Measurements from ENCODE around the gene ZIC5. TPM values are rescaled to one million over a fixed set of nuclear protein-coding genes. Genes with fewer than 3 reads are reported as not detected.

Gene ZIC5
- total RNA-seq, 1 experiment from 2014 or later = not detected

DNA sequence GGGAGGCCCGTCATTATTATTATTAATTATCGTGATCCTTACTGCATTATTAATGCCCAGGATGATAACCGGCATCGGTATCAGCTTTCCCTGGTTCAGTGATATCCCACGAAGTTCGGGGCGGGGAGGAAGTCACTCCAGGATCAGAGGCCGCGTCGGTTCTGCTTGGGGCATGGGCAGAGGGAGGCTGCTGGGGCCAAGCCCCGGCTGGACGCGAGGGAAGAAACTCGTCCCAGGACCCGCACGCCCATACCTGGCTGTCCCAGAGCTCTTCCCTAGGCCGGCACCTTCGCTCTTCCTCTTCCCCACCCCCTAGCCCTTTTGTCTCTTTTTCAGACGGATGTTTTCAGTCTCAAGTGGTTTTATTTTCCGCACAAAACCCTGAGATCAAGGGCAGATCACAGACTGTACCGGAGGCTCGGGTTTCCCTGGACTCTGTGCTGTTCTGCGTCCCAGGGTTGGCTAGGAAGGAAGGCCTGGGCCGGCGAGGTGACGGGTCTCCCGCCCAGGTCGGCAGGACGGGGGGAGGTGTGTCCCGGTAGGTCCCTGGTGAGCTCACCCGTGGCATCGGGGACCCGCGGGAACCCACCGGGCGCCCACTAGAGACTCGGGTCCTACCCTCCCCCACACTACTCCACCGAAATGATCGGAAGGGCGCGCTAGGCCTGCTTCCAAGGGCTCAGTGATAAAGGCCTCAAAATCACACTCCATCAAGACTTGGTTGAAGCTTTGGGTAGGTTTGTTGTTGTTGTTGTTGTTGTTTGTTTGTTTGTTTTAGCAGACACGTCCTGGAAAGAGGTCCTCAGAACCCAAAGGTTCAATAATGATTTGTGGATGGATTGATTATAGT is 17.9 kb upstream of the ZIC5 start:
- no peaks in the 10 kb centered on the region for H3K27me3 ChIP-seq (ENCODE audit: low read length)
- H3K4me3 ChIP-seq (ENCODE audit: low read length) = no peak overlapping the region
- no peaks in the 10 kb centered on the region for H3K36me3 ChIP-seq (ENCODE audit: insufficient read depth, low read length)
- DNase-seq = no peak
- peaks cover 25% of the 10 kb centered on the region for H3K4me1 ChIP-seq (ENCODE audit: low read length)
- H3K79me2 ChIP-seq (ENCODE audit: low read length) = no peaks in the 10 kb centered on the region
- H3K9ac ChIP-seq (ENCODE audit: low read length) = no peak overlapping the region
- H3K4me2 ChIP-seq (ENCODE audit: low read depth, low read length, poor library complexity, severe bottlenecking) = no peak overlapping the region
- no peaks in the 10 kb centered on the region for H3K9me3 ChIP-seq (ENCODE audit: low read length)
- H4K20me1 ChIP-seq (ENCODE audit: insufficient read depth, low read depth, low read length) = no peaks in the 10 kb centered on the region
- H2AFZ ChIP-seq (ENCODE audit: low read length) = no peak overlapping the region
- H3K9me2 ChIP-seq (replicated peaks; ENCODE audit: insufficient read depth, low read length) = no peaks in the 10 kb centered on the region
- H3K27ac ChIP-seq (ENCODE audit: low read length) = no peak overlapping the region

DNA sequence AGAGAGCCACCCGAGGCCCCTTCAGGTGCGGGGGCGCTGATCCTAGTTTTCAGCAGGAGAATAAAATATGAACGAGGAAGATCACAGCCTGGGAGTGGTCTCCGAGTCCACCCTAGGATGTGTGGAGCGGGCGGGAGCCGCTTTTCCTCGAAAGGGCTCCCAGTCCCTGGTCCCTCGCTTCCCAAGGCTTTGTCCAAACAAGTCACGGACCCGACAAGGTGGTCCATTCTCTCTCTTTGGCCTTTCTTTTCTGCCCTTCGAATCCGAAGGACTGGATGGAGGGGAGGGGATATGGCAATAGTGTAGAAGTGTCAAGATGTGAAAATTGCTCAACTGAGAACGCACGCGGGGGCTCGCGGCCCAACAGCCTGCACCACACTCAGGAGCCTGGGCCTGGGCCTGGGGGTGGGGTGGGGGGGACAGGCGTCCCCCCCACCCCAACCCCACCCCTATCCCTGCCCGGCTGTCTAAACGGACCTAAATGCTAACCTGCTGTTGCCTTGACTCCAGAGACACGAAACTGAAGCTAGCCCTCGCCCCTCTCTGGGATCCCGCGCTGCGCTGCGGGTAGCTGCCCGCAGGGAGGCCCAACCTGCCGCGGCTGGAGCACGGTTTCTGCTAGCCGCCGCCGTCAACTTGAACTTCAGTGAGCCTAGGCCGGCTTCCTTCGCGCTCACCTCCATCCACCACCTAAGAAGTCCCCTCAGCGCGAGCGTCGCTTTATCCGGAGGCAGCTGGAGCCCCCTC is 17.1 kb upstream of the ZIC5 start:
- Histone ChIP-seq H3K9ac (ENCODE audit: low read length) (no peak overlapping the region), H2AFZ (ENCODE audit: low read length) (no peak overlapping the region), H3K79me2 (ENCODE audit: low read length) (no peaks in the 10 kb centered on the region), H3K27ac (ENCODE audit: low read length) (no peak overlapping the region), H3K9me2 (replicated peaks; ENCODE audit: insufficient read depth, low read length) (no peaks in the 10 kb centered on the region), H3K4me1 (ENCODE audit: low read length) (peaks cover 25% of the 10 kb centered on the region), H3K9me3 (ENCODE audit: low read length) (no peaks in the 10 kb centered on the region), H3K4me2 (ENCODE audit: low read depth, low read length, poor library complexity, severe bottlenecking) (no peak overlapping the region), H4K20me1 (ENCODE audit: insufficient read depth, low read depth, low read length) (no peaks in the 10 kb centered on the region), H3K27me3 (ENCODE audit: low read length) (no peaks in the 10 kb centered on the region), H3K4me3 (ENCODE audit: low read length) (no peak overlapping the region), H3K36me3 (ENCODE audit: insufficient read depth, low read length) (no peaks in the 10 kb centered on the region)
- no peak for DNase-seq

DNA sequence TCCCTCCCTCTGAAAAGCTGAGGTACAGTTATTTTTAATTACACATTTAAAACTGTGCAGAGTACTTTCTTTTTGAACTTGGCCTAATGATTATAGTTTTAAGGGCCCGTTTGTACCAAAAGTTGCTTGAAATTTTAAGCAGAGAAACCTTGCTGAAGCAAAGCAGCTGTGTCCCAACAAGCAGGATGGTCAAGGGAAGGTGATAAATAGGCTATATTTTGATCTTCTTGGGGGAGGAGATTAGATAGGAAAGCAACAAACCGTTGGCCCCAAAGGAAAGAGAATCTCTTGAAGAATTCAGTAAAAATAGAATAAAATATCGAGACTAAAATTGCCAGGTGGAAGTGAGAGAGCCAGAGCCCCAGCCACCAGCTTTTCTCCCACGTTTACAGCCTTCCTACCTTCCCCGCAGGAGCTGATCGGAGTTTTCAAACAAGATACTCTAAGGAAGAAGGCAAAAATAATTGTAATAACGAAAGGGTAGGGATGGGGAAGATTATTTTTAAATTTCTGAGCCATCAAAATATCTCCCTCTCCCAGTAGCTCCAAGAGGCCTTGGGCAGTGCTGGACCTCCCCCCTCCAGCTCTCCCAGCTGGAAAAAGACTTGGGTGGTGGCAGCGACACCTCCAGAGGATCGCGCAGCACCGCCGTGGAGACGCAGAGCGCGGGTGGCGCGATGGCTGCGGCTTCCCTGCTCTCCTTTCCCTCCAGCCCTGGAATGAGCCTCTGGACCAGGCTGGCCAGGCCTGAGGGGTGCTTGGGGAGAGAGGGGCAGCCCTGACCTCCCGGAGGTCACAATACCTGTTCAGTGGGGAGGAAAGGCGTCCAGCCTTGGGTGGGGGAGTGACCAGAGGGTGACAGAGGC is 15.8 kb upstream of the ZIC5 start:
- no peak for DNase-seq
- peak overlapping the region; percentile 71; the same call in 1 of the 2 replicates for H2AFZ ChIP-seq (ENCODE audit: low read length)
- H3K27ac ChIP-seq (ENCODE audit: low read length) = no peak overlapping the region
- H3K4me1 ChIP-seq (ENCODE audit: low read length) = peaks cover 13% of the 10 kb centered on the region
- no peak overlapping the region for H3K9ac ChIP-seq (ENCODE audit: low read length)
- no peaks in the 10 kb centered on the region for H3K79me2 ChIP-seq (ENCODE audit: low read length)
- no peaks in the 10 kb centered on the region for H3K9me3 ChIP-seq (ENCODE audit: low read length)
- no peaks in the 10 kb centered on the region for H4K20me1 ChIP-seq (ENCODE audit: insufficient read depth, low read depth, low read length)
- H3K4me2 ChIP-seq (ENCODE audit: low read depth, low read length, poor library complexity, severe bottlenecking) = peak overlapping the region; percentile 8
- H3K27me3 ChIP-seq (ENCODE audit: low read length) = no peaks in the 10 kb centered on the region
- no peaks in the 10 kb centered on the region for H3K9me2 ChIP-seq (replicated peaks; ENCODE audit: insufficient read depth, low read length)
- no peaks in the 10 kb centered on the region for H3K36me3 ChIP-seq (ENCODE audit: insufficient read depth, low read length)
- H3K4me3 ChIP-seq (ENCODE audit: low read length) = no peak overlapping the region

DNA sequence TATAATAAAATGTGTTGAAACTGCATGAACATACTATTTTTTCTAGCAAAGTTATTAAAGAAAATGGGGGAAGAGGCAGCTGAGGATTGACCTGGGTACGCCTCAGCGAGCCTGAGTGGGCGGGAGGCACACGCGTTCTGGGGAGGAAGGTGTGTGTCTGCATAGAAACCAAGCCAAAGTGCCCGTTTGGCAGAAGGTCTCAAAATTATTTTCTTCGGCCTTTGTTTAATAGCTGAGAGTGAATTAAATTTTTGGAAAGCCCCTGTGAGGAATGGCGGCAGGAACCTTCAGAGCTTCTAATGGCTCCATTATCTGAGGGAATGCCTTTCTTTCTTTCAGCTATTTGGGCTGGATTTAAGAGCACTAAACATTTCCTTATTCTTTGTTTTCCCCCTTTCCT is 15.2 kb upstream of the ZIC5 start:
- peaks cover 8% of the 10 kb centered on the region for H3K4me1 ChIP-seq (ENCODE audit: low read length)
- H2AFZ ChIP-seq (ENCODE audit: low read length) = 0 out of 2 replicates have a peak overlapping the region, but pooled peaks have one; percentile 71
- H3K9ac ChIP-seq (ENCODE audit: low read length) = no peak overlapping the region
- H3K79me2 ChIP-seq (ENCODE audit: low read length) = no peaks in the 10 kb centered on the region
- no peak overlapping the region for H3K4me3 ChIP-seq (ENCODE audit: low read length)
- H3K9me3 ChIP-seq (ENCODE audit: low read length) = no peaks in the 10 kb centered on the region
- no peaks in the 10 kb centered on the region for H3K9me2 ChIP-seq (replicated peaks; ENCODE audit: insufficient read depth, low read length)
- no peak overlapping the region for H3K27ac ChIP-seq (ENCODE audit: low read length)
- H3K27me3 ChIP-seq (ENCODE audit: low read length) = no peaks in the 10 kb centered on the region
- no peaks in the 10 kb centered on the region for H4K20me1 ChIP-seq (ENCODE audit: insufficient read depth, low read depth, low read length)
- peak overlapping the region; percentile 8 for H3K4me2 ChIP-seq (ENCODE audit: low read depth, low read length, poor library complexity, severe bottlenecking)
- H3K36me3 ChIP-seq (ENCODE audit: insufficient read depth, low read length) = no peaks in the 10 kb centered on the region
- no peak for DNase-seq

DNA sequence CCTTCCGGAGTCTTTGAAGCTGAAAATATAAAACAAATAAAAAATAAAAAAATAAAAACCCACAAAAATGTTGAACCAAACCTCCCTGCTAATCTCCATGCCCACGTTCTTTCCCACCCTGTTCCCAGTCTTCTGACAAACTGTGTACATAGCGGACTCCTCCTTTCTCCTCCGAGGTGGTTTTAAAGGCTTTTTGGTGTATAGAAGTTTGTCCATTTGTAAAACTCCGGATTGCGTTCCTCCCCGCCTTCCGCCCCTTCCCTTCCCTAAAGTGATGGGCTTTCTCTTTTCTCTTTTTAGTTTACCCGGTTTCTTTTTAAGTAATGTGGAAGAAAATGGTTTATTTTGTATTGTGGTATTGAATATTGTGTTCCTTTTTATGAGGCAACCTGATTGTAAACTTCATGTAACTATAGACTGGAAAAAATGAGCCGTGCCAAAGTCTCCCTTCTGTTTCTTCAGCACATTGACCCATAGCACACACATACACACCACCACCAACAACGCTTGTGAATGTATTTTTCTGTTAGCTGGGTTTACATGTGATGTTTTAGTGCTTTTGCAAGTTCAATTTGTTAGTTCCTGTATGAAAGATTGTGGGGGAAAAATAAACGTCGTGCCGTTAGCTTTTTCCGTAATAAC is 14.4 kb upstream of the ZIC5 start:
- Histone ChIP-seq H3K27ac (ENCODE audit: low read length) (no peak overlapping the region), H3K9me2 (replicated peaks; ENCODE audit: insufficient read depth, low read length) (no peaks in the 10 kb centered on the region), H4K20me1 (ENCODE audit: insufficient read depth, low read depth, low read length) (no peaks in the 10 kb centered on the region), H2AFZ (ENCODE audit: low read length) (peak overlapping the region; percentile 14; the same call in 1 of the 2 replicates), H3K9me3 (ENCODE audit: low read length) (no peaks in the 10 kb centered on the region), H3K4me2 (ENCODE audit: low read depth, low read length, poor library complexity, severe bottlenecking) (no peak overlapping the region), H3K4me3 (ENCODE audit: low read length) (no peak overlapping the region), H3K36me3 (ENCODE audit: insufficient read depth, low read length) (no peaks in the 10 kb centered on the region), H3K27me3 (ENCODE audit: low read length) (no peaks in the 10 kb centered on the region), H3K4me1 (ENCODE audit: low read length) (peaks cover 8% of the 10 kb centered on the region), H3K79me2 (ENCODE audit: low read length) (no peaks in the 10 kb centered on the region), H3K9ac (ENCODE audit: low read length) (no peak overlapping the region)
- DNase-seq = no peak

DNA sequence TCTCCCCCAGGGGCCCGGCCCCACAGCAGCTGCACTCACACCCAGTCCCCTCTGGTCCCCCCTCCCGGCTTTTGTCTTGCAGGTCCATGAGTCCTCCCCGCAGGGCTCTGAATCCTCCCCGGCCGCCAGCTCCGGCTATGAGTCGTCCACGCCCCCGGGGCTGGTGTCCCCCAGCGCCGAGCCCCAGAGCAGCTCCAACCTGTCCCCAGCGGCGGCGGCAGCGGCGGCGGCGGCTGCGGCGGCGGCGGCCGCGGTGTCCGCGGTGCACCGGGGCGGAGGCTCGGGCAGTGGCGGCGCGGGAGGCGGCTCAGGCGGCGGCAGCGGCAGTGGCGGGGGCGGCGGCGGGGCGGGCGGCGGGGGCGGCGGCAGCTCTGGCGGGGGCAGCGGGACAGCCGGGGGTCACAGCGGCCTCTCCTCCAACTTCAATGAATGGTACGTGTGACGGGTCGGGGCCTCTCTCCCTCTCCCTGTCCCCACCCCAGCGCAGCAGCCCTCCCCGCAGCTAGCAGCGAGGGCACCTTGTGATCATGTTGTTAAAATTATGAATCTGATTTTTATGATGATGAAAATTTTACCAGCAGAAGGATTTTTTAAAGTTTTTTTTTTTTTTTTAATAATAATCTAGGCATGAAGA is 13.8 kb upstream of the ZIC5 start:
- Histone ChIP-seq H3K4me1 (ENCODE audit: low read length) (peaks cover 8% of the 10 kb centered on the region), H3K9ac (ENCODE audit: low read length) (no peak overlapping the region), H4K20me1 (ENCODE audit: insufficient read depth, low read depth, low read length) (no peaks in the 10 kb centered on the region), H3K27ac (ENCODE audit: low read length) (no peak overlapping the region), H3K36me3 (ENCODE audit: insufficient read depth, low read length) (no peaks in the 10 kb centered on the region), H3K4me2 (ENCODE audit: low read depth, low read length, poor library complexity, severe bottlenecking) (no peak overlapping the region), H2AFZ (ENCODE audit: low read length) (no peak overlapping the region), H3K9me2 (replicated peaks; ENCODE audit: insufficient read depth, low read length) (no peaks in the 10 kb centered on the region), H3K9me3 (ENCODE audit: low read length) (no peaks in the 10 kb centered on the region), H3K79me2 (ENCODE audit: low read length) (no peaks in the 10 kb centered on the region), H3K27me3 (ENCODE audit: low read length) (no peaks in the 10 kb centered on the region), H3K4me3 (ENCODE audit: low read length) (no peak overlapping the region)
- DNase-seq = no peak

DNA sequence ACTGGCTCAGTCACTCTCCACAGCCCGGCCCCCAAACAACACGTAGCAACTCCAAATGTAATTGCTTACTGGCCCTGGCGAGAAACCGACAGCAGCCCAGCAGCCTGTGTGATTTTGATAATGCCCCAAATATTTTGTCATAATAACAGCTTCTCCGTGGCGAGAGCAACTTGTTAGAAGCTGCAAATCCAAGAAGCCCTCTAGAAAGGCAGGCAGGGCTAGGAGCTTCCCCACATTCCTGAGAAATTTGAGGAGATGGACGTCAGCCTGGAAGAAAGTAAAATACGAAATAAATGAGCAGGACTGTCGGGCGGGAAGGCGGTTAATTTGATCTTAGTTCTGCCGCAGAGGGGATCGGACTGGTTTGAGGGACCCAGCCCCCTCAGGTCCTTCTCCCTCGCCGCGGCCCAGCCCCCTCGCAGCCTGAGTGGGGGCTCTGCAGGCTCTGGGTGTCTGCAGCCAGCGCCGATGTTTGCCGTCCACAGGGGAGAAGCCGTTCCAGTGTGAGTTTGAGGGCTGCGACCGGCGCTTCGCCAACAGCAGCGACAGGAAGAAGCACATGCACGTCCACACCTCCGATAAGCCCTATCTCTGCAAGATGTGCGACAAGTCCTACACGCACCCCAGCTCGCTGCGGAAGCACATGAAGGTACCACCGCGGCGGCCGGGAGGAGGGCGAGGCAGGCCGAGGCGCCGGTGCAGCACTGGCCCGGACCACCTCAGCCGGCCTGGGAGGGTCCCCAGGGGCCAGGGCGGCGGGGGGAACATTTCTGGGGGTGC is 13.1 kb upstream of the ZIC5 start:
- H3K9me3 ChIP-seq (ENCODE audit: low read length) = no peaks in the 10 kb centered on the region
- no peak overlapping the region for H3K27ac ChIP-seq (ENCODE audit: low read length)
- no peak overlapping the region for H3K4me2 ChIP-seq (ENCODE audit: low read depth, low read length, poor library complexity, severe bottlenecking)
- no peak overlapping the region for H3K9ac ChIP-seq (ENCODE audit: low read length)
- no peak overlapping the region for H3K4me3 ChIP-seq (ENCODE audit: low read length)
- H3K9me2 ChIP-seq (replicated peaks; ENCODE audit: insufficient read depth, low read length) = no peaks in the 10 kb centered on the region
- no peaks in the 10 kb centered on the region for H3K36me3 ChIP-seq (ENCODE audit: insufficient read depth, low read length)
- H4K20me1 ChIP-seq (ENCODE audit: insufficient read depth, low read depth, low read length) = no peaks in the 10 kb centered on the region
- DNase-seq = no peak
- H3K27me3 ChIP-seq (ENCODE audit: low read length) = no peaks in the 10 kb centered on the region
- no peak overlapping the region for H2AFZ ChIP-seq (ENCODE audit: low read length)
- no peaks in the 10 kb centered on the region for H3K79me2 ChIP-seq (ENCODE audit: low read length)
- peaks cover 8% of the 10 kb centered on the region for H3K4me1 ChIP-seq (ENCODE audit: low read length)

All from Karpas-422 (cell line).